ENCODE results near the gene MTA1.

The MTA1 gene

GRCh38 chr14:105422695-105423487 is 3.3 kb downstream of the MTA1 start:
- Histone ChIP-seq H3F3A (ENCODE audit: insufficient read depth, low read length) (no peaks in the 10 kb centered on the region), H3K9me3 (ENCODE audit: low read length) (no peaks in the 10 kb centered on the region), H3K27me3 (ENCODE audit: insufficient read depth, low read length) (0 out of 2 replicates have a peak, but pooled peaks cover 6% of the 10 kb centered on the region), H3K9ac (ENCODE audit: low read length) (no peak overlapping the region; the same call in 1 of the 2 replicates), H3K9me2 (ENCODE audit: low read depth, low read length) (no peaks in the 10 kb centered on the region), H4K20me1 (ENCODE audit: insufficient read depth, low read length) (no peaks in the 10 kb centered on the region), H3K4me3 (ENCODE audit: low read depth, low read length, poor library complexity, severe bottlenecking) (peak overlapping the region; percentile 79), H3K79me2 (ENCODE audit: insufficient read depth, low read length) (peaks cover 67% of the 10 kb centered on the region), H3K4me2 (ENCODE audit: low read length) (peak overlapping the region; percentile 65; the same call in 1 of the 2 replicates), H3K27ac (ENCODE audit: low read depth, low read length, poor library complexity, severe bottlenecking) (peak overlapping the region; percentile 60), H3K36me3 (ENCODE audit: insufficient read depth, low read length) (peaks cover 45% of the 10 kb centered on the region), H2AFZ (ENCODE audit: low read length) (no peak overlapping the region), H3K4me1 (ENCODE audit: insufficient read depth, low read length, severe bottlenecking) (peaks cover 31% of the 10 kb centered on the region)
- TF ChIP-seq EZH2 (IDR thresholded peaks at IDR 0.05; ENCODE audit: borderline replicate concordance, low read length) (no peak), CTCF (IDR thresholded peaks at IDR 0.05; ENCODE audit: low read length) (no peak)

- no peak overlapping the region for H3K27ac ChIP-seq (ENCODE audit: low read depth, low read length, poor library complexity, severe bottlenecking)
- H3K4me1 ChIP-seq (ENCODE audit: insufficient read depth, low read length, severe bottlenecking) = peaks cover 29% of the 10 kb centered on the region
- no peak overlapping the region for H3K9ac ChIP-seq (ENCODE audit: low read length)
- no peak overlapping the region for H3K4me2 ChIP-seq (ENCODE audit: low read length)
- no peaks in the 10 kb centered on the region for H3K9me2 ChIP-seq (ENCODE audit: low read depth, low read length)
- H3K36me3 ChIP-seq (ENCODE audit: insufficient read depth, low read length) = peaks cover 52% of the 10 kb centered on the region
- 0 out of 2 replicates have a peak, but pooled peaks cover 4% of the 10 kb centered on the region for H3K27me3 ChIP-seq (ENCODE audit: insufficient read depth, low read length)
- no peaks in the 10 kb centered on the region for H4K20me1 ChIP-seq (ENCODE audit: insufficient read depth, low read length)
- H3K4me3 ChIP-seq (ENCODE audit: low read depth, low read length, poor library complexity, severe bottlenecking) = no peak overlapping the region
- H3K79me2 ChIP-seq (ENCODE audit: insufficient read depth, low read length) = peaks cover 74% of the 10 kb centered on the region
- H3K9me3 ChIP-seq (ENCODE audit: low read length) = no peaks in the 10 kb centered on the region
- TF ChIP-seq EZH2 (IDR thresholded peaks at IDR 0.05; ENCODE audit: borderline replicate concordance, low read length) (no peak), CTCF (IDR thresholded peaks at IDR 0.05; ENCODE audit: low read length) (no peak)
- no peak overlapping the region for H2AFZ ChIP-seq (ENCODE audit: low read length)
- H3F3A ChIP-seq (ENCODE audit: insufficient read depth, low read length) = no peaks in the 10 kb centered on the region
These were observed 4.0 kb downstream of the MTA1 start for GRCh38 chr14:105423488-105424195.

GRCh38 chr14:105424861-105425260 is 5.2 kb downstream of the MTA1 start:
- H3F3A ChIP-seq (ENCODE audit: insufficient read depth, low read length) = no peaks in the 10 kb centered on the region
- no peaks in the 10 kb centered on the region for H3K9me3 ChIP-seq (ENCODE audit: low read length)
- no peak overlapping the region for H3K4me2 ChIP-seq (ENCODE audit: low read length)
- no peak overlapping the region for H3K27ac ChIP-seq (ENCODE audit: low read depth, low read length, poor library complexity, severe bottlenecking)
- peaks cover 20% of the 10 kb centered on the region for H3K4me1 ChIP-seq (ENCODE audit: insufficient read depth, low read length, severe bottlenecking)
- H3K4me3 ChIP-seq (ENCODE audit: low read depth, low read length, poor library complexity, severe bottlenecking) = no peak overlapping the region
- peaks cover 60% of the 10 kb centered on the region for H3K36me3 ChIP-seq (ENCODE audit: insufficient read depth, low read length)
- TF ChIP-seq EZH2 (IDR thresholded peaks at IDR 0.05; ENCODE audit: borderline replicate concordance, low read length) (no peak), CTCF (IDR thresholded peaks at IDR 0.05; ENCODE audit: low read length) (no peak)
- no peaks in the 10 kb centered on the region for H3K9me2 ChIP-seq (ENCODE audit: low read depth, low read length)
- H4K20me1 ChIP-seq (ENCODE audit: insufficient read depth, low read length) = no peaks in the 10 kb centered on the region
- peaks cover 79% of the 10 kb centered on the region for H3K79me2 ChIP-seq (ENCODE audit: insufficient read depth, low read length)
- no peak overlapping the region for H2AFZ ChIP-seq (ENCODE audit: low read length)
- no peak overlapping the region for H3K9ac ChIP-seq (ENCODE audit: low read length)
- no peaks in the 10 kb centered on the region for H3K27me3 ChIP-seq (ENCODE audit: insufficient read depth, low read length)
